Measurements from ENCODE around the gene DCLK2. TPM values are rescaled to one million over a fixed set of nuclear protein-coding genes. Genes with fewer than 3 reads are reported as not detected.
A peak's percentile ranks its signal among the peaks of the same experiment; 100 is the strongest.

The DCLK2 gene
- total and polyA plus RNA-seq, 2 of the 4 experiments (the other 2 are of a cell fraction), result 11.3 to 15.5 TPM

DNA sequence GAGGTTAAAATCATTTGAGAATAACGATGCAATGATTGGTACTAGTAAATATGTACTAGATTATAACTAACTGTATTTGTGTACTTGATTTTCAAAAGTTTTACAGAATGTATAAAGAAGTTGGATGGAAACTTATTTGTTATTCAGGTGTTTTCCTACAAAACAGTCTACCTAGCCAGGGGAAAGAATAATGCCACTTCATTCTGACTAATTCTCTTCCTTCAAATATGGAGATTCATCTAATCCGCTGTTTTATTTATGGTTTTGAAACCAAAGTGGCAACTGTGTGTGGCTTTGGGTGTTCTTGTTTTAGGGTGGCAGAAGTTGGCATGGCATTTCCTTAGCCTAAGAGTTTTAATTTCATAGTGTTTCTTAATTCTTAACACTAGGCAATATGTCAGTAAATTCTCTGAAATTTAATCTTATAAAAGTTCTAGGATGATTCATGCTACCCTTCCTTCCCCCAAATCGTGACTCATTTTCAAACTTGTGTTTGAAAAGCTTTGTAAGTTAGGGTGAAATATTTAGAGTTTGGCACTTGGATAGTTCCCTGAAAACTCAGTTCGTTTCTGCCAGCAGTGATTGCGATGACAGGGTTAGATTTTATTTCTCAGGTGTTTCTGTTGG lies 62.6 kb downstream of the DCLK2 start:
- no peaks in the 10 kb centered on the region for H3K27me3 ChIP-seq (ENCODE audit: control insufficient read depth, insufficient read depth, low read length)
- peak overlapping the region; percentile 8 for H2BK20ac ChIP-seq (ENCODE audit: low read depth, low read length)
- peaks cover 14% of the 10 kb centered on the region for H3K9me1 ChIP-seq (ENCODE audit: insufficient read depth, low read length)
- no peak overlapping the region for H2AFZ ChIP-seq (replicated peaks; ENCODE audit: low read length, poor library complexity)
- BruUV-seq (replicated peaks), result no TSS peak
- H2AK5ac ChIP-seq (ENCODE audit: low read depth, low read length), result no peak overlapping the region
- peak overlapping the region; percentile 80 for H2BK5ac ChIP-seq (ENCODE audit: low read depth, low read length, poor library complexity, severe bottlenecking)
- peaks cover 16% of the 10 kb centered on the region for H3K4me1 ChIP-seq (ENCODE audit: control insufficient read depth, insufficient read depth, low read length)
- H2BK15ac ChIP-seq (ENCODE audit: low read depth, low read length), result 0 out of 3 replicates have a peak overlapping the region, but pooled peaks have one; percentile 16
- no peak overlapping the region for H3K23ac ChIP-seq (ENCODE audit: low read depth, low read length)
- DNase-seq, result peak; percentile 77
- no peak overlapping the region; the same call in 1 of the 2 replicates for H3K4me3 ChIP-seq (ENCODE audit: insufficient read depth, low read depth, low read length)
- H3K27ac ChIP-seq (ENCODE audit: insufficient read depth, low read length), result no peak overlapping the region
- in situ Hi-C loops (cut with MboI; ENCODE audit: low sequenced_read_pairs), result no loop called here
- H4K91ac ChIP-seq (ENCODE audit: insufficient read depth, low read depth, low read length), result no peak overlapping the region
- TF ChIP-seq CHD1 (IDR thresholded peaks at IDR 0.05; ENCODE audit: low read depth, low read length) (no peak), CTCF (conservative IDR thresholded peaks at IDR 0.05; ENCODE audit: low read depth, low read length) (no peak), FOS (IDR thresholded peaks at IDR 0.05; ENCODE audit: low read depth, low read length) (peak; percentile 92), RAD21 (IDR thresholded peaks at IDR 0.05; ENCODE audit: low read length) (no peak), BHLHE40 (IDR thresholded peaks at IDR 0.05; ENCODE audit: low read depth, low read length) (peak; percentile 61; the same call in 1 of the 2 replicates), NFE2L2 (IDR thresholded peaks at IDR 0.05; ENCODE audit: low read depth, low read length) (no peak)
- TF ChIP-seq, protein P1, sequence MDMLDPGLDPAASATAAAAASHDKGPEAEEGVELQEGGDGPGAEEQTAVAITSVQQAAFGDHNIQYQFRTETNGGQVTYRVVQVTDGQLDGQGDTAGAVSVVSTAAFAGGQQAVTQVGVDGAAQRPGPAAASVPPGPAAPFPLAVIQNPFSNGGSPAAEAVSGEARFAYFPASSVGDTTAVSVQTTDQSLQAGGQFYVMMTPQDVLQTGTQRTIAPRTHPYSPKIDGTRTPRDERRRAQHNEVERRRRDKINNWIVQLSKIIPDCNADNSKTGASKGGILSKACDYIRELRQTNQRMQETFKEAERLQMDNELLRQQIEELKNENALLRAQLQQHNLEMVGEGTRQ (IDR thresholded peaks at IDR 0.05; ENCODE audit: low read depth, low read length), result no peak
- 100% methylated on average over 1 of the region's 5 CpGs; no CpG with 5 or more reads in 1 of the 2 experiments for WGBS, 2 experiments (ENCODE audit: extremely low coverage in 2 of 2, insufficient read length in 1 of 2)
- peak overlapping the region; percentile 36 for H2BK120ac ChIP-seq (ENCODE audit: low read depth, low read length)
- H4K20me1 ChIP-seq (ENCODE audit: insufficient read depth, low read length), result no peaks in the 10 kb centered on the region
- peak overlapping the region; percentile 89; the same call in 1 of the 2 replicates for H3K18ac ChIP-seq (ENCODE audit: low read depth, low read length)
- CTCF ChIA-PET, result no interaction called here
- H3K4me2 ChIP-seq (ENCODE audit: low read depth, low read length), result peak overlapping the region; percentile 89; the same call in 1 of the 2 replicates
- peaks cover 39 to 67% of the 10 kb centered on the region in 2 experiments for H3K79me1 ChIP-seq (ENCODE audit: low read depth in 1 of 2, low read length in 2 of 2)
- no peaks in the 10 kb centered on the region for H3K9me3 ChIP-seq (ENCODE audit: control insufficient read depth, insufficient read depth, low read length)
- POLR2A ChIA-PET (ENCODE audit: unreplicated experiment), result no interaction called here
- H4K8ac ChIP-seq (ENCODE audit: low read depth in 2 of 2, low read length in 2 of 2), result peak overlapping the region in 1 of 2 experiments; percentile 47; a peak in 1 of 4 replicates
- peak; percentile 45 for ATAC-seq (ENCODE audit: low read depth)
- peak overlapping the region; percentile 50; the same call in 1 of the 2 replicates for H3K9ac ChIP-seq (ENCODE audit: low read depth, low read length)
- intact Hi-C loops (cut with micrococcal nuclease), result no loop called here
- no peaks in the 10 kb centered on the region for H3K36me3 ChIP-seq (ENCODE audit: control insufficient read depth, insufficient read depth, low read length)
- 0 out of 2 replicates have a peak overlapping the region, but pooled peaks have one; percentile 38 for H3K14ac ChIP-seq (replicated peaks; ENCODE audit: low read depth, low read length)
- H3K56ac ChIP-seq (ENCODE audit: extremely low read depth, insufficient read depth, low read length), result no peak overlapping the region
- H2AK9ac ChIP-seq (replicated peaks; ENCODE audit: low read depth, low read length, poor library complexity), result no peak overlapping the region
- dilution Hi-C loops (cut with HindIII; ENCODE audit: low sequenced_read_pairs, unreplicated experiment), result no loop called here
- H4K5ac ChIP-seq (ENCODE audit: low read depth, low read length), result no peak overlapping the region
- H3K4ac ChIP-seq (ENCODE audit: low read depth, low read length), result peak overlapping the region; percentile 31; the same call in 1 of the 2 replicates

Measured in IMR-90 (cell line).